ENCODE data around the gene IFNA14. TPM values are rescaled to one million over a fixed set of nuclear protein-coding genes. Genes with fewer than 3 reads are reported as not detected.
"Not testable (repeated sequence)": the region's sequence is repeated elsewhere in the genome, so short reads cannot be mapped to it uniquely, and the experiment has no call there.

IFNA14 gene
- total and polyA plus RNA-seq, 2 donors, result not detected

DNA sequence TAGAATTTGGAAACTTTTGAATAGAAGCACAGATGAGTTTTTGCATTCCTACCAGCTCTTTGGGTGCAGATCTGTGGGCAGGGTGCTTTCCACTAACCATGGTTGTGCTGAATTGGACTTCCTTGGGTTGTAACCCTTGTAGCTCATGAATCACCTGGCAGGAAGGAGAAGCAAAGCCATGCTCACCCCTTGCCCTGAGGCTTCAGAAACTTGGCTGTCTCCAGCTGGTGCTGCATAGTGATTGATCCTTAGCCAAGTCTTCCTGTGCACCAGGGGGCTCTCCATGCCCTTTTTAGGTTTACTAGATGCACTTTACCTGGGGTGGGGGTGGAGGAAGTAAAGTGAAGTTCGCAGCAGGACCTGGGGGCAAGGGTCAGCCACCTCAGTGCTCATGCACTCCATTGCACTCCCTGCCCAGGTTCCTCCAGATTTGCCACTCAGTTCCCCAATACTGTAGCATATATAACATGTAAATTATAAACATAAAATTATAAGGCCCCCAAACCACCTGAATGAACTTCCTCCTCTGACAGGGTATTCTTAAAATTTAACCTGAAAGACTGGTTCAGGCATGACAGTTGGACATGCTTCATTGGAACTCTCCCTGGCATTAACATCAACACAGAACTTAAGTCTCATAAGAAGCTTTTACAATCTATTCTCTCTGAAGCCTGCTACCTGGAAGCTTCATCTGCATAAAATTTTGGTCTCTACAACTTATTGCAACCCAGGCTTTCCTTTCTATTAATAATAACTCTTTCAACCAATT is 25.8 kb upstream of the IFNA14 start:
- Histone ChIP-seq H3K4me3 (ENCODE audit: low read length in 2 of 2) (no peak overlapping the region), H3K9me3 (ENCODE audit: control insufficient read depth in 2 of 2, insufficient read depth in 1 of 2, low read length in 1 of 2) (no peaks in the 10 kb centered on the region), H3K27me3 (ENCODE audit: control insufficient read depth in 2 of 2, insufficient read depth in 1 of 2, low read length in 1 of 2) (no peaks in the 10 kb centered on the region), H3K36me3 (ENCODE audit: control insufficient read depth in 2 of 2, insufficient read depth in 2 of 2, low read length in 1 of 2) (no peaks in the 10 kb centered on the region), H3K27ac (ENCODE audit: low read depth in 1 of 2, low read length in 1 of 2) (no peak overlapping the region), H3K4me1 (ENCODE audit: control insufficient read depth in 2 of 2, insufficient read depth in 2 of 2, low read length in 2 of 2) (peaks cover 0 to 3% of the 10 kb centered on the region in 2 donors)
- DNase-seq (ENCODE audit: low read depth in 6 of 9, low spot score in 9 of 9), result no peak
- 93% methylated on average over 1 of the region's 1 CpG for WGBS

DNA sequence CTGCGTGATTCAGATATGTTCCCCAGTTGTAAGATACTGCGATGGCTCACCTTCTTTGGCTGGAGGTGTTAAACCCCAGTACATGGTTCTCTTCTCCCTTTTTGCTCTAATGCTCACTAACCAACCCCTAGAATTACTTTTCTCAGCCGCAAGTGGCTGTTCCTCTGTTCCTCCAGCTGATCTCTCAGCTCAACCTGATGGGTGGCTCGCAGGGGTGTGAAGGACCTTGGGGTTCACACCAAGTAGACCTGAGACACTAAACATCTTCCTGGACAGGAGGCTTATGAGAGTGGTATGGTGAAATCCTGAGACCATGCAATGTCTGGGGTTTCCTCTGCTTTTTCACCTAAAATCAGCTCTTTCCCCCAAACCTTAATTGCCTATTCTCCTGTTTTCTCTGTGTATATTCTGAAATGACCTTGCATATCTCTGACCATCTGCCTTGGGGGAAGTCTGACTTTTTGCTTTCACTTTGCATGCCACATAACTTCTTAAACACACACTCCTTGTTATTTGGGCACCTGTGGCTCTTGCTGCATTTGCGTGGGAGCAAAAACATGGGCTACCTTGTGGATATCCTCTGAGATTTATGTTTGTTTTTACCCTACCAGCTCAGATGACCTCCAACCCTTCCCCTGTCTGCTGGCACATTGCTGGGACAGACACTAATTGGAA is 15.9 kb upstream of the IFNA14 start:
- no peak overlapping the region for H3K27ac ChIP-seq (ENCODE audit: low read depth in 1 of 2, low read length in 1 of 2)
- H3K9me3 ChIP-seq (ENCODE audit: control insufficient read depth in 2 of 2, insufficient read depth in 1 of 2, low read length in 1 of 2), result no peaks in the 10 kb centered on the region
- peak in 1 of 9 donors; percentile 17 for DNase-seq (ENCODE audit: low read depth in 6 of 9, low spot score in 9 of 9)
- H3K36me3 ChIP-seq (ENCODE audit: control insufficient read depth in 2 of 2, insufficient read depth in 2 of 2, low read length in 1 of 2), result no peaks in the 10 kb centered on the region
- H3K4me1 ChIP-seq (ENCODE audit: control insufficient read depth in 2 of 2, insufficient read depth in 2 of 2, low read length in 2 of 2), result peaks cover 0 to 8% of the 10 kb centered on the region in 2 donors
- 66% methylated on average over 5 of the region's 5 CpGs for WGBS
- no peaks in the 10 kb centered on the region for H3K27me3 ChIP-seq (ENCODE audit: control insufficient read depth in 2 of 2, insufficient read depth in 1 of 2, low read length in 1 of 2)
- no peak overlapping the region for H3K4me3 ChIP-seq (ENCODE audit: low read length in 2 of 2)

DNA sequence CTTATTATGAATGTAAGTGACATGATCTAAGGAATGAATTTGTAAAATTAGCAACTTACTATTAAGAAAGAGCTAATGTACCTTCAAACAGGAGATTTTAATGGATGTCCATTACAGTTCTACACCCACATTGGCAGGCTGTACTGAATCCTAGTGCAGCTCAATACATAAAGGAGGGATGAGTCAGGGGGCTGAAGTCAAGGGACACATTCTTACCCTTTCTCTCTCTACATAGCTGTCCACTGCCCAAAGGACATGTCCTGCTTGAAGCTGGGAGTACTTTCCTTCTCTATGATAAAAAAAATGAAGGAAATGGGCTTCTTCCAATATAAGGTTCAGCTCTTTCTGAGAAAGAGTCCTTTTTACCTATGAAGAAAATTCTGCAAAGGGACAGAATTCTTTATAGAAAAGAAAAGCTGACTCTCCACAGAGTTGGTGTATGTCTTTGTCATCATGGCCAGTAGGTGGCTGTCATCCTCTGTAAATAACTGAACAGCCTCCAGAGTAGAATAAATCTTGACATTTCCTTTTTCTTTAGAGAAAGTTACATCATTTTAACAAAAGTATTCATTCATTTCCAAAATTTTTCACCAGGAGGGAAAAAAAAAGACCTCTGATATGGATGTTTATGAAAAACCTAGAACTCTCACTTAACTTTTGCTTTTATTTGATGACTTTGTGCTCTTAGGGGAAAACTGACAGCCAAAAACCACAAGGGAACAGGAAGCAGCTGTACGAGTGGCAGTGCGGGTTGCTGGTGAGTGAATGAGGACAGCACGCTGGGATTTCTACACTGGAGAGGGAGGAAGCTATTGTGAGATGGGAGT is 13.1 kb upstream of the IFNA14 start:
- Histone ChIP-seq H3K27ac (ENCODE audit: low read depth in 1 of 2, low read length in 1 of 2) (peak overlapping the region in 1 of 2 donors; percentile 52), H3K27me3 (ENCODE audit: control insufficient read depth in 2 of 2, insufficient read depth in 1 of 2, low read length in 1 of 2) (no peaks in the 10 kb centered on the region), H3K4me3 (ENCODE audit: low read length in 2 of 2) (no peak overlapping the region), H3K4me1 (ENCODE audit: control insufficient read depth in 2 of 2, insufficient read depth in 2 of 2, low read length in 2 of 2) (peaks cover 0 to 8% of the 10 kb centered on the region in 2 donors), H3K9me3 (ENCODE audit: control insufficient read depth in 2 of 2, insufficient read depth in 1 of 2, low read length in 1 of 2) (no peaks in the 10 kb centered on the region), H3K36me3 (ENCODE audit: control insufficient read depth in 2 of 2, insufficient read depth in 2 of 2, low read length in 1 of 2) (no peaks in the 10 kb centered on the region)
- DNase-seq (ENCODE audit: low read depth in 6 of 9, low spot score in 9 of 9), result peak in 8 of 9 donors; percentile 30 to 77 (median 42)
- WGBS, result 0% methylated on average over 3 of the region's 3 CpGs

DNA sequence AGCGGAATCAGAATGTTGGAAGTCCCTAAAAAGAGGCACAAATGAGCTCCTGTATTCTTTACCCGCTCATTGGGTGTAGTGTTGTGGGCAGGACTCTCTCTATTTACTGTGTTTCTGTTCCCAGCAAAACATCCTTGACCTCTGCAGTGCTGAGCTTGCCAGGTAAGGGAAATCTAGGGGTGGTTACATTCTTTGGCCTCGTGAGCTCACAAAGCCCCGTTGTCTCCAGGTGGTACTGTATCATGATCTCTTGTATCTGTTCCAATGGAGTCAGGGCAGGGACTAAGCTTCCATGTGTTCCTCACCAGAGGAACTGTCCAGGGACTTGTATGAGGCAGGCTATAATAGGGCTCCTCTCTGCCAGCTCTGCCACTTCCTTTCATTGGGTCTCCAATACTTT is 11.8 kb upstream of the IFNA14 start:
- WGBS, result 96% methylated on average over 4 of the region's 4 CpGs
- DNase-seq (ENCODE audit: low read depth in 6 of 9, low spot score in 9 of 9), result no peak
- H3K4me1 ChIP-seq (ENCODE audit: control insufficient read depth in 2 of 2, insufficient read depth in 2 of 2, low read length in 2 of 2), result peaks cover 0 to 8% of the 10 kb centered on the region in 2 donors
- H3K27me3 ChIP-seq (ENCODE audit: control insufficient read depth in 2 of 2, insufficient read depth in 1 of 2, low read length in 1 of 2), result no peaks in the 10 kb centered on the region
- no peak overlapping the region for H3K27ac ChIP-seq (ENCODE audit: low read depth in 1 of 2, low read length in 1 of 2)
- H3K36me3 ChIP-seq (ENCODE audit: control insufficient read depth in 2 of 2, insufficient read depth in 2 of 2, low read length in 1 of 2), result no peaks in the 10 kb centered on the region
- H3K9me3 ChIP-seq (ENCODE audit: control insufficient read depth in 2 of 2, insufficient read depth in 1 of 2, low read length in 1 of 2), result no peaks in the 10 kb centered on the region
- no peak overlapping the region for H3K4me3 ChIP-seq (ENCODE audit: low read length in 2 of 2)

DNA sequence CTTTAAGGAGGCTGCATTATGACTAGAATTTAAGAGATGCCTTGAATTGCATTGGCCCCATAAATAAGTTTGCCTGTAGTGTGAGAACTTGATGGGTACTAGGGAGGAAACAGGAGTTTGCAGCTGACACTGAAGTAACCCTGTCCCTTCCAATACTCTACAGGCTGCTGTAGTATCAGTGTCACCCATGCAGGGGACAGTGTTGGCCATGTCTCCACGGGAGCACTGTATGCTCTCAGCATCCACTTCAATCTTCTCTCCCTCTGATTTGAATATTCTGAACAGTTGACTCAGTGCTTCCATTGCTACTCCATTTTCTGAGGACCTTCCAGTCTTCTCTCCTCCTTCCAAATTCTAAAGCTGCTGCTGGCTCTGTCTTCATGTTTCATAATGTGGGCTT is 11.4 kb upstream of the IFNA14 start:
- DNase-seq (ENCODE audit: low read depth in 6 of 9, low spot score in 9 of 9), result no peak
- WGBS, result 83% methylated on average over 1 of the region's 1 CpG
- Histone ChIP-seq H3K4me3 (ENCODE audit: low read length in 2 of 2) (no peak overlapping the region), H3K9me3 (ENCODE audit: control insufficient read depth in 2 of 2, insufficient read depth in 1 of 2, low read length in 1 of 2) (no peaks in the 10 kb centered on the region), H3K36me3 (ENCODE audit: control insufficient read depth in 2 of 2, insufficient read depth in 2 of 2, low read length in 1 of 2) (no peaks in the 10 kb centered on the region), H3K4me1 (ENCODE audit: control insufficient read depth in 2 of 2, insufficient read depth in 2 of 2, low read length in 2 of 2) (peaks cover 0 to 8% of the 10 kb centered on the region in 2 donors), H3K27me3 (ENCODE audit: control insufficient read depth in 2 of 2, insufficient read depth in 1 of 2, low read length in 1 of 2) (no peaks in the 10 kb centered on the region), H3K27ac (ENCODE audit: low read depth in 1 of 2, low read length in 1 of 2) (no peak overlapping the region)

DNA sequence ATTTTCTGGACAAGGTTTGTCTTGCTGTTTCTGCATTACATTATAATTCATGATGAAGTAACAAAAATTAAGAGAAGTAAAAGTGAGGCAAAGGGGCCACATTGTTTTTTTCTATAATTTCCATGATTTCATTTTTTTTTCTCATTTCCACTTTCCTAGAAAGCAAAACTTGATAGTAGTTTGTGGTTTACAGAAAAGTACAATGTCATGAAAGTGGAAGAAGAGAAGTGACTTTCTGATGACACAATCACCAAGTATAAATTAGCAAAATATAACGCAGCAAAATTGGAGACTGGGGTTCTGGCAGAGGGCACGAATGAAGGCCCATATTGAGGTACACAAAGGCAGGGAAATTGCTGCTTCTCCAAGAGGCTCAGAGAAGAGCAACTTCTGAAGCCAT is 5.0 kb upstream of the IFNA14 start:
- Histone ChIP-seq H3K27me3 (ENCODE audit: control insufficient read depth in 2 of 2, insufficient read depth in 1 of 2, low read length in 1 of 2) (no peaks in the 10 kb centered on the region), H3K4me1 (ENCODE audit: control insufficient read depth in 2 of 2, insufficient read depth in 2 of 2, low read length in 2 of 2) (peaks cover 0 to 2% of the 10 kb centered on the region in 2 donors), H3K36me3 (ENCODE audit: control insufficient read depth in 2 of 2, insufficient read depth in 2 of 2, low read length in 1 of 2) (no peaks in the 10 kb centered on the region), H3K4me3 (ENCODE audit: low read length in 2 of 2) (no peak overlapping the region), H3K27ac (ENCODE audit: low read depth in 1 of 2, low read length in 1 of 2) (no peak overlapping the region), H3K9me3 (ENCODE audit: control insufficient read depth in 2 of 2, insufficient read depth in 1 of 2, low read length in 1 of 2) (no peaks in the 10 kb centered on the region)
- DNase-seq (ENCODE audit: low read depth in 6 of 9, low spot score in 9 of 9), result no peak
- 21% methylated on average over 2 of the region's 2 CpGs for WGBS

DNA sequence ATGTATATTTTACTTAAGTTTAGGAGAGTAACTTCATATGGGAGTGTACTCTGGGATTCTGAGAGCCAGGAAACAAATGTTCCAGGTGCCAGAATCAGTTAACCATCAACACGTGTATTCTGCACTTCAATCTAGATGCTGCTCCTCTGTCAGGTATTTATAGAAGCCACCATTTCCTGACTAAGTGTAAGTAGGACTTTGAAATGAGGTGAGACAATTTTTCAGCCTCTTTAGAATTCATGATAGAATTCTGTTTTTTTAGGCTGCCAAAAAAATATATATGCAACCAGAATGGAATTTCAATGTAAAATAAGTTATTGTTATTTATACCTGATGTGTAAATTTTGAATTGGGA is 3.5 kb downstream of the IFNA14 start:
- not testable (repeated sequence) for H3K27ac ChIP-seq (ENCODE audit: low read depth in 1 of 2, low read length in 1 of 2); H3K27me3 ChIP-seq (ENCODE audit: control insufficient read depth in 2 of 2, insufficient read depth in 1 of 2, low read length in 1 of 2); H3K9me3 ChIP-seq (ENCODE audit: control insufficient read depth in 2 of 2, insufficient read depth in 1 of 2, low read length in 1 of 2); H3K4me3 ChIP-seq (ENCODE audit: low read length in 2 of 2); H3K36me3 ChIP-seq (ENCODE audit: control insufficient read depth in 2 of 2, insufficient read depth in 2 of 2, low read length in 1 of 2); H3K4me1 ChIP-seq (ENCODE audit: control insufficient read depth in 2 of 2, insufficient read depth in 2 of 2, low read length in 2 of 2)
- peak in 2 of 9 donors; percentile 13 to 57 for DNase-seq (ENCODE audit: low read depth in 6 of 9, low spot score in 9 of 9)
- WGBS, result 0% methylated on average over 1 of the region's 1 CpG

DNA sequence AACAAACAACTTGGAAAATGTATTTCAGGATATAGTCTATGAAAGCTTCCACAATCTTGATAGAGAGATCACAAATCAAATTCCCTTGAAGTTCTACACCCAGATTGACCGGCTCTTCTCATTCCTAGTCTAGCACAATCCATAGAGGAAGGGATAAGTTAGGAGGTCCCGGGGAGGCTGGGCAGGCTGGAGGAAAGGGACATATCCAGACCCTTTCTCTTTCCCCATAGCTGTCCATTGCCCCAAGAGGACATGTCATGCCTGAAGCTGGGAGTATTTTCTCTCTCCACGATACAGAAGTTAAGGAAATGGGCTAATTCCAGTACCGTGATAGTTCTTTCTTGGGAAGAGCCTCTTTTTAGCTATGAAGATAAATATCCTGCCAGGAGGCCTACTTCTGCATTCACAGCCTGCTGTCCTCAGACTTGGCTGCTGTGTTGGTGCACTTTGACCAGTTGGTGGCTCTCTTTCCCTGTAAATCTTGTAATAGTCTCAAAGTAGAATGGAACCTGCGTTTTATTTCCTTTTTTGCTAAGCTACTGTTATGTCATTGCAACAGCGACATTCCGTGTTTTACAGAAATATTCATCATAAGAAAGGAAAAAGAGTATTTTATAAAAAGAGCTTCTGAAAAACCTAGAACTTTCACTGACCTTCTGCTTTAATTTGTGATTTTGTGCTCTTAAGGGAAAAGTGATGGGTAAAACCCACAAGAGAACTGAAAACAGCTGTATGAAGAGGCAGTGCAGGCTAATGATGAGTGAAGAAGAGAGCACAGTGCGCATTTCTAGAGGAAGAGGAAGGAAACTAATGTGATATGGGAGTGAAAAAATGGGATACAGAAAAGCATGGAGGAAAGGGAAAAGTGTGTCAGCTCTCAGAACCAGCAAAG is 4.1 kb downstream of the IFNA14 start:
- 29% methylated on average over 8 of the region's 8 CpGs for WGBS
- H3K4me3 ChIP-seq (ENCODE audit: low read length in 2 of 2), result not testable (repeated sequence)

More for the DNA sequence above, 4.1 kb downstream of the IFNA14 start:
- DNase-seq (ENCODE audit: low read depth in 6 of 9, low spot score in 9 of 9), result peak in 8 of 9 donors; percentile 30 to 89 (median 62)
- H3K36me3 ChIP-seq (ENCODE audit: control insufficient read depth in 2 of 2, insufficient read depth in 2 of 2, low read length in 1 of 2); H3K4me1 ChIP-seq (ENCODE audit: control insufficient read depth in 2 of 2, insufficient read depth in 2 of 2, low read length in 2 of 2); H3K27me3 ChIP-seq (ENCODE audit: control insufficient read depth in 2 of 2, insufficient read depth in 1 of 2, low read length in 1 of 2); H3K9me3 ChIP-seq (ENCODE audit: control insufficient read depth in 2 of 2, insufficient read depth in 1 of 2, low read length in 1 of 2): not testable (repeated sequence)
- peak overlapping the region in 1 of 2 donors; percentile 43 for H3K27ac ChIP-seq (ENCODE audit: low read depth in 1 of 2, low read length in 1 of 2)

Measured in thymus (tissue), 11 donors.